Activated naive CD4-positive, alpha-beta T cell treated with anti-CD3 and anti-CD28 coated beads, Interleukin-2, amount 50 U/mL, for 72 hours (primary cell): ENCODE results near the gene KCNH6. TPM values are rescaled to one million over a fixed set of nuclear protein-coding genes. Genes with fewer than 3 reads are reported as not detected.

ENCODE experiments used
- ATAC-seq, 2 donors: fragments of 150-1000 bp; cut with Tn5 transposase; 2 replicates each; pipeline ENCODE4 v1.10.0; 2021; ENCODE audit warnings: mild to moderate bottlenecking in 2 of 2, moderate library complexity in 2 of 2
- DNase-seq, 2 donors: peaks; one replicate each; pipeline ENCODE4 v3.0.0; 2021 to 2022; ENCODE audit warnings: low spot score in 2 of 2
- H3K27ac Mint-ChIP-seq, 2 donors: one replicate each; pipeline ENCODE4 v1.8.0; 2022; ENCODE audit warnings: mild to moderate bottlenecking in 2 of 2, mixed read lengths in 2 of 2
- H3K36me3 Mint-ChIP-seq, 2 donors: one replicate each; pipeline ENCODE4 v1.8.0; 2022; ENCODE audit warnings: mixed read lengths in 2 of 2
- H3K9me3 Mint-ChIP-seq, 2 donors: one replicate each; pipeline ENCODE4 v1.8.0; 2022; ENCODE audit warnings: mixed read lengths in 2 of 2
- total RNA-seq, 2 donors: library from RNA; stranded (reverse); gene quantifications; one replicate each; pipeline ENCODE4 v1.2.3, GENCODE V29; 2022

The KCNH6 gene
- total RNA-seq, 2 donors from 2014 or later: 0.08 TPM; not detected in 1

- H3K36me3 Mint-ChIP-seq: no peaks in the 10 kb centered on the region
- peak overlapping the region in 1 of 2 donors; percentile 5 for H3K27ac Mint-ChIP-seq
- DNase-seq (no peak), ATAC-seq (no peak)
- H3K9me3 Mint-ChIP-seq: no peaks in the 10 kb centered on the region
Observed at GRCh38 chr17:63483655-63484575, 39.2 kb upstream of the KCNH6 start.

DNA sequence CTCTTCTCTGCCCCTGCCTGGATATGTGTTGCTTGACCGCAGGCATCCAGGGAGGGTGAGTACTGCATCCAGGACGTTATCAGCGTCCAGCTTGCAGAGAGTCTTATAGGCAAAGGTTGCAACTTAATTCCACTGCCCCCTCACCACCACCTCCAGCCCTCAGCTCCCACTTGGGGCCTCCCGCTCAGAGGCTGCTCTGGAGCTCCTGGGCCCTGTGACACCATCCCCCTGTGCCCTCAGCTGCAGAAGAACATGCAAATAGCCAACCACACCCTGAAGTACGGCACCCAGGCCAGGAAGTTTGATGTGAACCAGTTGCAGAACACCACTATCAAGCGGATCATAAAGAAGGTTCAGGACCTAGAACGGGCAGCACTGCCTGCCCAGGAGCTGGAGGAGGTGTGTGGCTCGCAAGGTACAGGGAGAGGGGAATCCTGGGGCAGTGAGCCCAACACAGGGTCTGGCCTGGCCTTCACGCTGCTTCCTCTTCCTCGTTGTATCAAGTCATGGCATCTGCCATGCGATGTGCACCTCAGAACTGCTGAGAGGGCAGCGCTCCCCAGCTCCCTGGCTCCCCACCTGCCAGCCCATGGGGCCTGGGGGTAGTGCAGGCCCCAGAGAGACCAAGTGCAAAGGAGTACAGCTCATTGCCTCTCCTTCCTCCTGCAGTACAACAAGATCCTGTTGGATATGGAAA, 36.7 kb upstream of the KCNH6 start:
- no peak overlapping the region for H3K27ac Mint-ChIP-seq
- no peaks in the 10 kb centered on the region for H3K9me3 Mint-ChIP-seq

DNA sequence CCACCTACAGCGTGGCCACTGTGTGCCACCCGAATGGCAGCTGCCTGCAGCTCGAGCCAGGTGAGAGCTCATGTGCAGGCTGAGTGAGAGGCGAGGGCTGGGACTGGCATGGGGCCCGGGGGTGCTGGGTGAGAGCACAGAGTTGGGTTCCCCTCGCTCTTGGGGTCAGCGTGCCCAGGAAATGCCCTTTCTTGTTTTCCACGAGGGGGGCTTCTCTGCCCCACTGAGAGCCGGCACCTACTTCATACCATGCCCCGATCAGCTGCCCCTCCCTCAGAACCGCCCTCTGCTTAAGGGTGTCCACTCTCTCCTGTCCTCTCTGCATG, 36.2 kb upstream of the KCNH6 start:
- Mint-ChIP-seq H3K36me3 (no peaks in the 10 kb centered on the region), H3K9me3 (no peaks in the 10 kb centered on the region), H3K27ac (no peak overlapping the region)
- DNase-seq: no peak
- no peak for ATAC-seq

More for the DNA sequence above, 36.7 kb upstream of the KCNH6 start:
- ATAC-seq: no peak
- DNase-seq: no peak
- H3K36me3 Mint-ChIP-seq: no peaks in the 10 kb centered on the region

DNA sequence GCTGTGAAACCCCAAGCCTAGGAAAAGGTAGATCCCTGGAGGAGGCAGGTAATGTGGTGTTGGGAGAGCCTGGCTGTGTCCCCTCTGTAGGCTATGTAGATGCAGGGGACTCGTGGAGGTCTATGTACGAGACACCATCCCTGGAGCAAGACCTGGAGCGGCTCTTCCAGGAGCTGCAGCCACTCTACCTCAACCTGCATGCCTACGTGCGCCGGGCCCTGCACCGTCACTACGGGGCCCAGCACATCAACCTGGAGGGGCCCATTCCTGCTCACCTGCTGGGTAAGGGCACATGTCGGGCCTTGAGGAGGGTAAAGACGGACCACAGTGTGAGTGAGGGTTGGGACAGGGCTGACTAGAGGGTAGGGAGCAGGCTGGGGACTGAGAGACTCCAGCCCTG, 34.3 kb upstream of the KCNH6 start:
- ATAC-seq (no peak), DNase-seq (no peak)
- Mint-ChIP-seq H3K36me3 (no peaks in the 10 kb centered on the region), H3K9me3 (no peaks in the 10 kb centered on the region), H3K27ac (peak overlapping the region in 1 of 2 donors; percentile 44)

GRCh38 chr17:63489291-63489690, 33.9 kb upstream of the KCNH6 start:
- H3K36me3 Mint-ChIP-seq: no peaks in the 10 kb centered on the region
- no peaks in the 10 kb centered on the region for H3K9me3 Mint-ChIP-seq
- no peak for ATAC-seq
- H3K27ac Mint-ChIP-seq: peak overlapping the region in 1 of 2 donors; percentile 44
- no peak for DNase-seq

GRCh38 chr17:63490329-63490728, 32.8 kb upstream of the KCNH6 start:
- no peaks in the 10 kb centered on the region for H3K9me3 Mint-ChIP-seq
- H3K27ac Mint-ChIP-seq: no peak overlapping the region
- ATAC-seq (no peak), DNase-seq (no peak)
- H3K36me3 Mint-ChIP-seq: no peaks in the 10 kb centered on the region

GRCh38 chr17:63490858-63491400, 32.2 kb upstream of the KCNH6 start:
- ATAC-seq (no peak), DNase-seq (no peak)
- no peak overlapping the region for H3K27ac Mint-ChIP-seq
- H3K36me3 Mint-ChIP-seq: no peaks in the 10 kb centered on the region
- no peaks in the 10 kb centered on the region for H3K9me3 Mint-ChIP-seq

GRCh38 chr17:63491413-63491812, 31.7 kb upstream of the KCNH6 start:
- ATAC-seq (no peak), DNase-seq (no peak)
- Mint-ChIP-seq H3K36me3 (no peaks in the 10 kb centered on the region), H3K9me3 (no peaks in the 10 kb centered on the region), H3K27ac (no peak overlapping the region)

DNA sequence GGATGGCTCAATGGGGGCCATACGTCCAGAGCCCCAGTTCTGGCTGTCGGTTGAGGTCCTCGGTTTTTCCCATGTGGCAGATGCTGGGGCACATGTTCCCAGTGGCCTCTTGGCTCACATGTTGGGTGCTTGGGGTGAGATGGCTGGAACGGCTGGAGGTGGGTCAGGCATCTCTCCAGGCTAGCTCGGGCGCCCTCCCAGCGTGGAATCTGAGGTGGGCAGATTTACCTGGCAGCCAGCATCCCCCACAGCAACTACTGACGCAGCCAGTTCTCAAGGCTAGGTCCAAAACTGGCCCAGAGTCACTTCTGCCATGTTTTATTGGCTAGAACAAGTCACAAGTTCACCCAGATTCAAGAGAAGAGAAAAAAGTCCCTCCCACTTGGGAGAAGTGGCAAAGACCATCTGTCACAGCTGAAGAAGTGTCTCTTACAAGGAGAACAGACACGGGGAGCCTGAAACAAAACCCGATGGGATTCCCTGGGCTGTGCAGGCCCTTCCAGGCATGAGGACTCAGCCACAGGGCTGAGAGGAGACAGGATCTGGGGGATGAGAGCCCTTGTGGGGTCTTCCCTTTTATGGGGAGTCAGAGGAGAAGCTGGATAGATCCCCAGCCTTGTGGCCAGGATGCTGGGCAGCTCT, 31.1 kb upstream of the KCNH6 start:
- peak overlapping the region in 1 of 2 donors; percentile 77 for H3K27ac Mint-ChIP-seq
- no peak for DNase-seq

DNA sequence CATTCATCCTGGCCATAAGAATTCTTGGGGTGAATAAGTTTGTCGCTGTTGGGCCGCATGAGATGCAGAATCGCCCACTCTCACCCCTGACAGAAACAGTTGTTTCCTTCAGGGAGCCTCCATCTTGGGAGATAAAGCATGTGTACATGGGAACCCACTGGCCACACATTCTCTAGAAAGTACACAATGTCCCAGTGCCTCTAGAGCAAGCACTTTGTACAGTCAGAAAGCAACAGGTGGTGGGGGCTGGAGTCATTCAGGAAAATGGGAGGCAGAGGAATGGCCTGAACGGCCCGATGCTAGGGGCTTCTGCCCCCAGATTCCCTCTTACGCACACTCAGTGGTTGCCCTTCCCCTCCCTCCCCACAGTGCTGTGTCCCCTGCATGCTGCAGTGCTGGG, 30.2 kb upstream of the KCNH6 start:
- no peaks in the 10 kb centered on the region for H3K9me3 Mint-ChIP-seq
- ATAC-seq: no peak
- no peak for DNase-seq
- H3K36me3 Mint-ChIP-seq: no peaks in the 10 kb centered on the region
- peak overlapping the region in 1 of 2 donors; percentile 22 for H3K27ac Mint-ChIP-seq

More for the DNA sequence above, 31.1 kb upstream of the KCNH6 start:
- ATAC-seq: no peak
- Mint-ChIP-seq H3K9me3 (no peaks in the 10 kb centered on the region), H3K36me3 (no peaks in the 10 kb centered on the region)

DNA sequence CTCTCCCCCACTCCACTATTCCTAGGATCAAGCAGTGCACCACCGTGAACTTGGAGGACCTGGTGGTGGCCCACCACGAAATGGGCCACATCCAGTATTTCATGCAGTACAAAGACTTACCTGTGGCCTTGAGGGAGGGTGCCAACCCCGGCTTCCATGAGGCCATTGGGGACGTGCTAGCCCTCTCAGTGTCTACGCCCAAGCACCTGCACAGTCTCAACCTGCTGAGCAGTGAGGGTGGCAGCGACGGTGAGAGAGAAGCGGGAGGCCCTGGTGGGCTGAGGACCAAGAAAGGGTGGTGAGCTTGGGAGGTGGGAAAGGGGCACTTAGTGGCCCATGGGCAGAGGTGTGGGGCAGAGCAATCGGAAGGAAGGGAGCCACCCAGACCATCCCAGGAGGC, 29.7 kb upstream of the KCNH6 start:
- peak overlapping the region in 1 of 2 donors; percentile 22 for H3K27ac Mint-ChIP-seq

DNA sequence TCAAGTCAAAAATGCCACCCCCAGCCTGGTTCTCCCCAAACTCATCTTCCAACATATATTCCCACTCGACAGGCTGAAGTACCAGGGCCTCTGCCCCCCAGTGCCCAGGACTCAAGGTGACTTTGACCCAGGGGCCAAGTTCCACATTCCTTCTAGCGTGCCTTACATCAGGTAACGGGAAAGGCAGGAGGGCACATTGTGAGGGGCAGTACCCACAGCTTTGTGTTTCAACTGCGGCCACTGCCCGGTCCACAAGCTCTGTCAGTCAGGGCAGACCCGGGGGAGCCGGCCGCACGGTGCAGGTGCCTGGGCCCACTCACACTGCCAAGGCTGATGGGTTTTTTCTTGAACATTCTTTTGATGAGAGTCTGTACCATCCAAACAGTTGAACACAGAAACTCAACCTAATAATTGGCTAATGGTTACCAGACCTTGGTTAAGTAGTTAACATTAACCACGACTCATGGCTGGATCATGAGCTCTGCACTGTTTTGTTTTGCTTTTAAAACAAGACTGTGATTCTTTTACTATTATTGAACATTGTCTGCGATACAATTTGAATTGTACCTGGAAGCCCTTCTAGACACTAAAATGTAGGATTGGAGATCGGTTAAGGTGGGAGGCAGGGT, 28.7 kb upstream of the KCNH6 start:
- ATAC-seq (no peak), DNase-seq (no peak)
- Mint-ChIP-seq H3K27ac (no peak overlapping the region), H3K9me3 (no peaks in the 10 kb centered on the region), H3K36me3 (no peaks in the 10 kb centered on the region)

More for the DNA sequence above, 29.7 kb upstream of the KCNH6 start:
- H3K9me3 Mint-ChIP-seq: no peaks in the 10 kb centered on the region
- no peak for DNase-seq
- no peak for ATAC-seq
- no peaks in the 10 kb centered on the region for H3K36me3 Mint-ChIP-seq

- peak overlapping the region in 1 of 2 donors; percentile 29 for H3K27ac Mint-ChIP-seq
- ATAC-seq (no peak), DNase-seq (no peak)
- H3K9me3 Mint-ChIP-seq: no peaks in the 10 kb centered on the region
- H3K36me3 Mint-ChIP-seq: no peaks in the 10 kb centered on the region
Observed at GRCh38 chr17:63495491-63495890, 27.7 kb upstream of the KCNH6 start.

DNA sequence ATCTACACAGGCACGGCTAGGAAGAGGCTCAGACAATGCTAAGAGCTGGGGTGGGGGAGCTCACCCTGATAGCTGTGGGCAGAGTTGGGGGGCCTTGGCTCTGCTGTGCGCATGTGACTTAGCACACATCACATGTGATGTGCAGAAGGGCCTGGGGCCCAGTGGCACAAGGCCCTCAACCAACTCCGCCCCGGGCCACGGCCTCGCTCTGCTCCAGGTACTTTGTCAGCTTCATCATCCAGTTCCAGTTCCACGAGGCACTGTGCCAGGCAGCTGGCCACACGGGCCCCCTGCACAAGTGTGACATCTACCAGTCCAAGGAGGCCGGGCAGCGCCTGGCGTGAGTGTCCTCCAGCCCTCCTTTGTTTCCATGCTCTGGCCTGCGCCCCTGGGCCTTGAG, 27.0 kb upstream of the KCNH6 start:
- ATAC-seq (no peak), DNase-seq (no peak)
- Mint-ChIP-seq H3K36me3 (no peaks in the 10 kb centered on the region), H3K9me3 (no peaks in the 10 kb centered on the region), H3K27ac (no peak overlapping the region)

DNA sequence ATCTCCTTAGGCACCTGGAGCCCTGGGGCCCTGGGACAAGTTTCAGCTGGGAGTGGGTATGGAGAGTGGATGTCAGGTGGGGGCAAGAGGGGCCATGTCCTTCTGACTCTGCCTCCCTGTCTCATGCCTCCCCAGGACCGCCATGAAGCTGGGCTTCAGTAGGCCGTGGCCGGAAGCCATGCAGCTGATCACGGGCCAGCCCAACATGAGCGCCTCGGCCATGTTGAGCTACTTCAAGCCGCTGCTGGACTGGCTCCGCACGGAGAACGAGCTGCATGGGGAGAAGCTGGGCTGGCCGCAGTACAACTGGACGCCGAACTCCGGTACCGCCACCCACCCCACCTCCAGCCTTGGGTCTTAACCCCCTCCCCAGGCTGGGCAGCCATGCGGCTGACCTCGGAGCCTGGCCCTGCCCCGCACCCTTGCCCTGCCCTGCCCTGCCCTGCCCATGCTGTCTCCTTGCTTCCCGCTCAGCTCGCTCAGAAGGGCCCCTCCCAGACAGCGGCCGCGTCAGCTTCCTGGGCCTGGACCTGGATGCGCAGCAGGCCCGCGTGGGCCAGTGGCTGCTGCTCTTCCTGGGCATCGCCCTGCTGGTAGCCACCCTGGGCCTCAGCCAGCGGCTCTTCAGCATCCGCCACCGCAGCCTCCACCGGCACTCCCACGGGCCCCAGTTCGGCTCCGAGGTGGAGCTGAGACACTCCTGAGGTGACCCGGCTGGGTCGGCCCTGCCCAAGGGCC, 26.3 kb upstream of the KCNH6 start:
- Mint-ChIP-seq H3K36me3 (no peaks in the 10 kb centered on the region), H3K27ac (no peak overlapping the region), H3K9me3 (no peaks in the 10 kb centered on the region)
- DNase-seq: no peak
- ATAC-seq: no peak
